ENCODE measurements around the gene TOM1. TPM values are rescaled to one million over a fixed set of nuclear protein-coding genes. Genes with fewer than 3 reads are reported as not detected.

Gene TOM1
- total and polyA plus RNA-seq, 2 of the 13 experiments (the other 11 are each of a cell fraction or from before 2014, with no cell fraction given): 30.8 to 87.3 TPM

DNA sequence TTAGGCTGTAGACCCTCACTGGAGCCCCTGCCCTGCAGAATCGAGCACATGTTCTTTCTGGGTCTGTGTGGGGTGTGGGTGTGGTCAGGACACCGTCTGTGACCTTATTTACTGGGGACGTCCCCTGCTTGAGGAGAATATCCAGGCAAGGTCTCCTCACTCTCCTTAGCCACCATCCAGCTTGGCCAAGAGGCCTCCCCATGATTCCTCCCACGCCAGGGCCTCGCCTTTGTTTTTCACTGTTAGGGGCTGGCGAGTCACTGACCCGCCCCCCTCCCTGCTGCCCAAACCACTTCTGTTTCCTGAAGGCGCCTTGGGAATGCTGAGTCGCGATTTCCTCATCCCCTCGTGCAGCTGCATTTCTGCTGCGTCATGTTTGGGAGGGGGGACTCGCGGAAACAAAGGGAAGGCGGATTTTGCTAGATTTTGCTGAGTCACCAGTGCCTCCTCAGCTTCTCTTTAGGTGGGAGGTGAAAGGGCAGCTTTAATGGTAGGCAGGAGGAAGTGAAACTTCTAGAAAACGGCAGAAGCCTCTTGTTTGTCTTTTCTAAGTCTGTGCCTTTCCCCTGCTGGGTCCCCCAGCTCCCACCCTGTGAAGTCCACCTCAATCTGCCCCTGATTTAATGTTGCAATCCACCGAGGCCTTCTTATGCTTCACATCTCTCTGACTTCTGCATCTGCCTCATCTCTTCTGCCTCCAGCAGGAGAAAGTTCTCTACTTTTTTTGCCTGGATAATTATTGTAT is 77.2 kb downstream of the TOM1 start (continued):
- TF ChIP-seq CREM (IDR thresholded peaks at IDR 0.05) (peak; percentile 39; the same call in 1 of the 2 replicates), CREM (CRISPR knock-in tag; IDR thresholded peaks at IDR 0.05) (no peak), ZNF563 (CRISPR knock-in tag; IDR thresholded peaks at IDR 0.05) (no peak), ZZZ3 (CRISPR knock-in tag; IDR thresholded peaks at IDR 0.05; ENCODE audit: borderline replicate concordance) (no peak), MXD1 (CRISPR knock-in tag; IDR thresholded peaks at IDR 0.05) (peak; percentile 69), ATF7 (IDR thresholded peaks at IDR 0.05) (no peak; the same call in 1 of the 2 replicates), ATF7 (CRISPR knock-in tag; IDR thresholded peaks at IDR 0.05) (peak; percentile 81; the same call in 1 of the 2 replicates), ESRRA (CRISPR knock-in tag; IDR thresholded peaks at IDR 0.05; ENCODE audit: low read depth) (0 out of 2 replicates have a peak, but pooled peaks have one; percentile 44), KLF11 (CRISPR knock-in tag; IDR thresholded peaks at IDR 0.05) (0 out of 2 replicates have a peak, but pooled peaks have one; percentile 20), POGZ (CRISPR knock-in tag; IDR thresholded peaks at IDR 0.05) (peak; percentile 65), KAT8 (CRISPR knock-in tag; IDR thresholded peaks at IDR 0.05) (peak; percentile 80), SNRNP70 (IDR thresholded peaks at IDR 0.05; ENCODE audit: low read depth, low read length) (no peak), CAMTA2 (CRISPR knock-in tag; IDR thresholded peaks at IDR 0.05; ENCODE audit: borderline replicate concordance) (0 out of 2 replicates have a peak, but pooled peaks have one; percentile 48), PHF5A (CRISPR knock-in tag; IDR thresholded peaks at IDR 0.05; ENCODE audit: low read depth, unreplicated experiment) (peak; percentile 84)
- TF ChIP-seq, protein P1, sequence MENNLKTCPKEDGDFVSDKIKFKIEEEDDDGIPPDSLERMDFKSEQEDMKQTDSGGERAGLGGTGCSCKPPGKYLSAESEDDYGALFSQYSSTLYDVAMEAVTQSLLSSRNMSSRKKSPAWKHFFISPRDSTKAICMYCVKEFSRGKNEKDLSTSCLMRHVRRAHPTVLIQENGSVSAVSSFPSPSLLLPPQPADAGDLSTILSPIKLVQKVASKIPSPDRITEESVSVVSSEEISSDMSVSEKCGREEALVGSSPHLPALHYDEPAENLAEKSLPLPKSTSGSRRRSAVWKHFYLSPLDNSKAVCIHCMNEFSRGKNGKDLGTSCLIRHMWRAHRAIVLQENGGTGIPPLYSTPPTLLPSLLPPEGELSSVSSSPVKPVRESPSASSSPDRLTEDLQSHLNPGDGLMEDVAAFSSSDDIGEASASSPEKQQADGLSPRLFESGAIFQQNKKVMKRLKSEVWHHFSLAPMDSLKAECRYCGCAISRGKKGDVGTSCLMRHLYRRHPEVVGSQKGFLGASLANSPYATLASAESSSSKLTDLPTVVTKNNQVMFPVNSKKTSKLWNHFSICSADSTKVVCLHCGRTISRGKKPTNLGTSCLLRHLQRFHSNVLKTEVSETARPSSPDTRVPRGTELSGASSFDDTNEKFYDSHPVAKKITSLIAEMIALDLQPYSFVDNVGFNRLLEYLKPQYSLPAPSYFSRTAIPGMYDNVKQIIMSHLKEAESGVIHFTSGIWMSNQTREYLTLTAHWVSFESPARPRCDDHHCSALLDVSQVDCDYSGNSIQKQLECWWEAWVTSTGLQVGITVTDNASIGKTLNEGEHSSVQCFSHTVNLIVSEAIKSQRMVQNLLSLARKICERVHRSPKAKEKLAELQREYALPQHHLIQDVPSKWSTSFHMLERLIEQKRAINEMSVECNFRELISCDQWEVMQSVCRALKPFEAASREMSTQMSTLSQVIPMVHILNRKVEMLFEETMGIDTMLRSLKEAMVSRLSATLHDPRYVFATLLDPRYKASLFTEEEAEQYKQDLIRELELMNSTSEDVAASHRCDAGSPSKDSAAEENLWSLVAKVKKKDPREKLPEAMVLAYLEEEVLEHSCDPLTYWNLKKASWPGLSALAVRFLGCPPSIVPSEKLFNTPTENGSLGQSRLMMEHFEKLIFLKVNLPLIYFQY (CRISPR knock-in tag; IDR thresholded peaks at IDR 0.05; ENCODE audit: borderline replicate concordance): no peak
- TF ChIP-seq, protein P2, sequence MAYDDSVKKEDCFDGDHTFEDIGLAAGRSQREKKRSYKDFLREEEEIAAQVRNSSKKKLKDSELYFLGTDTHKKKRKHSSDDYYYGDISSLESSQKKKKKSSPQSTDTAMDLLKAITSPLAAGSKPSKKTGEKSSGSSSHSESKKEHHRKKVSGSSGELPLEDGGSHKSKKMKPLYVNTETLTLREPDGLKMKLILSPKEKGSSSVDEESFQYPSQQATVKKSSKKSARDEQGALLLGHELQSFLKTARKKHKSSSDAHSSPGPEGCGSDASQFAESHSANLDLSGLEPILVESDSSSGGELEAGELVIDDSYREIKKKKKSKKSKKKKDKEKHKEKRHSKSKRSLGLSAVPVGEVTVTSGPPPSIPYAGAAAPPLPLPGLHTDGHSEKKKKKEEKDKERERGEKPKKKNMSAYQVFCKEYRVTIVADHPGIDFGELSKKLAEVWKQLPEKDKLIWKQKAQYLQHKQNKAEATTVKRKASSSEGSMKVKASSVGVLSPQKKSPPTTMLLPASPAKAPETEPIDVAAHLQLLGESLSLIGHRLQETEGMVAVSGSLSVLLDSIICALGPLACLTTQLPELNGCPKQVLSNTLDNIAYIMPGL (CRISPR knock-in tag; IDR thresholded peaks at IDR 0.05; ENCODE audit: borderline replicate concordance in 1 of 2, low read depth in 1 of 2): peak; percentile 40 to 79; a peak in 3 of 4 replicates
- TF ChIP-seq, protein P3, sequence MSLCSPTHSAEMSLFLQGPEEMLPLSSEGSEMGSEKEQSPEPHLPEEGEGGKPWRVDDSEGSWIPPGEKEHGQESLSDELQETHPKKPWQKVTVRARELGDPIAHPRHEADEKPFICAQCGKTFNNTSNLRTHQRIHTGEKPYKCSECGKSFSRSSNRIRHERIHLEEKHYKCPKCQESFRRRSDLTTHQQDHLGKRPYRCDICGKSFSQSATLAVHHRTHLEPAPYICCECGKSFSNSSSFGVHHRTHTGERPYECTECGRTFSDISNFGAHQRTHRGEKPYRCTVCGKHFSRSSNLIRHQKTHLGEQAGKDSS (CRISPR knock-in tag; IDR thresholded peaks at IDR 0.05; ENCODE audit: borderline replicate concordance, low read depth): peak; percentile 59; the same call in 1 of the 2 replicates
- TF ChIP-seq, protein P4, sequence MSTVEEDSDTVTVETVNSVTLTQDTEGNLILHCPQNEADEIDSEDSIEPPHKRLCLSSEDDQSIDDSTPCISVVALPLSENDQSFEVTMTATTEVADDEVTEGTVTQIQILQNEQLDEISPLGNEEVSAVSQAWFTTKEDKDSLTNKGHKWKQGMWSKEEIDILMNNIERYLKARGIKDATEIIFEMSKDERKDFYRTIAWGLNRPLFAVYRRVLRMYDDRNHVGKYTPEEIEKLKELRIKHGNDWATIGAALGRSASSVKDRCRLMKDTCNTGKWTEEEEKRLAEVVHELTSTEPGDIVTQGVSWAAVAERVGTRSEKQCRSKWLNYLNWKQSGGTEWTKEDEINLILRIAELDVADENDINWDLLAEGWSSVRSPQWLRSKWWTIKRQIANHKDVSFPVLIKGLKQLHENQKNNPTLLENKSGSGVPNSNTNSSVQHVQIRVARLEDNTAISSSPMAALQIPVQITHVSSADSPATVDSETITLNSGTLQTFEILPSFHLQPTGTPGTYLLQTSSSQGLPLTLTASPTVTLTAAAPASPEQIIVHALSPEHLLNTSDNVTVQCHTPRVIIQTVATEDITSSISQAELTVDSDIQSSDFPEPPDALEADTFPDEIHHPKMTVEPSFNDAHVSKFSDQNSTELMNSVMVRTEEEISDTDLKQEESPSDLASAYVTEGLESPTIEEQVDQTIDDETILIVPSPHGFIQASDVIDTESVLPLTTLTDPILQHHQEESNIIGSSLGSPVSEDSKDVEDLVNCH (CRISPR knock-in tag; IDR thresholded peaks at IDR 0.05): no peak
